Bronchial epithelial cell (primary cell): ENCODE data around the gene FAM193A. TPM values are rescaled to one million over a fixed set of nuclear protein-coding genes. Genes with fewer than 3 reads are reported as not detected.
"Not testable (repeated sequence)": the region's sequence is repeated elsewhere in the genome, so short reads cannot be mapped to it uniquely, and the experiment has no call there.

Experiments used
- DNase-seq: peaks from one replicate; pipeline ENCODE4 v3.0.0-alpha.2; 2010; ENCODE audit warnings: low read depth
- FAIRE-seq: peaks from 2 replicates; lab custom pipeline; 2011; peaks lifted over from hg19 to GRCh38; lab: Jason Lieb, UNC
- H3K27me3 ChIP-seq: 2 replicates; pipeline ENCODE4 v1.5.1; 2011; ENCODE audit warnings: low read length; ENCODE audit not compliant: control insufficient read depth, insufficient read depth
- H3K36me3 ChIP-seq: 2 replicates; pipeline ENCODE4 v1.5.1; 2011; ENCODE audit warnings: low read length; ENCODE audit not compliant: control insufficient read depth, insufficient read depth
- H3K4me3 ChIP-seq: 2 replicates; pipeline ENCODE4 v1.5.1; 2011; ENCODE audit warnings: mild to moderate bottlenecking, low read depth, low read length, control low read depth
- CTCF ChIP-seq: IDR thresholded peaks from 2 replicates; pipeline ENCODE4 v1.5.1; 2011; ENCODE audit warnings: mild to moderate bottlenecking, moderate library complexity, low read length, control low read depth, inconsistent platforms; ENCODE audit not compliant: insufficient read depth, severe bottlenecking
- total RNA-seq: library from RNA; depleted of rRNA; stranded (reverse); fragments of >200 nt; gene quantifications from 2 replicates; pipeline ENCODE4 v1.2.1, GENCODE V29; 2014

The FAM193A gene
- total RNA-seq, 1 donor from 2014 or later = 6.6 TPM

- no peaks in the 10 kb centered on the region for H3K36me3 ChIP-seq
- DNase-seq (no peak), FAIRE-seq (no peak)
- TF ChIP-seq CTCF = no peak
- no peaks in the 10 kb centered on the region for H3K27me3 ChIP-seq
- peak overlapping the region; percentile 78 for H3K4me3 ChIP-seq
Observed at GRCh38 chr4:2534904-2535375, 1.5 kb upstream of the FAM193A start.

DNA sequence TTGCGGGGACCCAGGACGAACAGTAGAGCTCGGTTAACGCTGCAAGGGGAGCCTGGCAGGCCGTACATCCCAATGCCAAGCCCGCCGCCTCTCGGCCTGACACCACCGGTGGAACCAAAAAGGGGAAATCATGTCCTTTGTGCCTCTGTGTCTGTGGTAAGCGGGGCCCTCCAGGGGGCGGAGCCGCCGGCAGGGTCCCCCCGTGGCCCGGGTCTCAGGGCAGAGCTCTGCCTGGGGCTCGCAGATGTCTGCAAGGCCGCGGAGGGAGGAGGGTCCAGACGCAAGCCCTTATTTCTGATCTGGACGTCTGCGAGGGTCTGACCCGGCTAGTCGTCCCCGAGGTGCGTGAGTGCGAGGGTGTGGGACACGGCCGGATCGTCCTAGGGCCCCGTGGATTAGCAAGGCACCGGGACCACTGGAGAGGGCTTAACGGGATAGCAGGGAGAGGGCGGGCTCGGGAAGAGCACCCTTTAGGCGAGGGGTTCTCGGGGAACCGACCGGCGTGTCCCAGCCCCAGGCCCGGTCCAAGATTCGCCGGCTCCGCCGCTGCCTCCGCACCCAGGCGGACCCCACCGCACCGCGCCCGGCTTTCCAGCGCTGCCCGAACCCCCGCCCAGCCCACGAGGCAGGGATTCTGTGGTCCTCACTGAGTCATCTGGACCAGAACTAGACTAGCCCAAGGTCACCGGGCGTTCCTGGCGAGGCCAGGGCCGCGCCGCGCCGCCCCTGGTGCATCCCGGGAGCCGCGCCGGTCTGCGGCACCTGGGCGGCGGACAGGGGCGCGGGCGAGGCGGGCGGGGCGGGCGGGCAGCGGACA is 863 bp upstream of the FAM193A start:
- FAIRE-seq = no peak
- peak; percentile 22 for TF ChIP-seq CTCF
- no peak for DNase-seq
- peak overlapping the region; percentile 78 for H3K4me3 ChIP-seq
- H3K27me3 ChIP-seq = no peaks in the 10 kb centered on the region
- H3K36me3 ChIP-seq = no peaks in the 10 kb centered on the region

DNA sequence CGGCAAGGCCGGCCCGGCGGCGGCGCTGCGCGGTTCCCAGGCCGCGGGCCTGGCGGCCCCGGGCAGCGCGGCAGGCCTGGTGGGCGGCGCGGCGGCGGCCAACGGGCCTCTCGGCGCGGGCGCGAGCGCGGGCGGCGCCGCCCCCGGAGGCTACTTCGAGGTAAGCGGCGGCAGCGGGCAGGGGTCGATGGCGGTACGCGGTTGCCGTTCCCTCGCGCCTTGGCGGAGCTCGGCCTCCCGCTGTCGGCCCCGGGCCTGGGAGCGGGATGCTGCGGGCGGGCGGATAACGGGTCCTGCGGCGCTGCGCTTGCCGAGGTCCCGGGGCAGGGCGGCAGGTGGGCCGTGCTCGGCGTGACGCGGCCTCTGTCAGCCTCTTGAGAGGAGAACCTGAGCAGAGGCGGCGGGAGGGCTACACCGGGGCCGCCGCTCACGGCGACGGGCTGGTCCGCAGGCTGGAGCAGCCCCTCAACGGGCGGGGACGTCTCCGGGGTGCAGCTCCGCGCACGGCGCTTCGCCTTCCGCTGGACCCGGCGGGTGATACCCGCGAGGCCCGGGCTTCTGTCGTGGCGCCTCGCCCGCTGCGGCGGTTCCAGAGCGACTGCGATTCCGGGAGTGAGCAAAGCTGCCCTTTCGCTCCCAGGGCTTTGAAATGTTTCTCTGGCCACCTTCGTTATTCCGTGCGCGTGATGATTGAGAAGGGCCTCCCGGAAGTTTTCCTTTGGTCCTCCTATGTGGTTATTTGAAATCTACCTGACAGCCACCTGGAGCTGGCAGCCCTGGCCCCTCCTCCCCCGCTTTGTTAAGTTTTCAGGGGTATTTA is 774 bp downstream of the FAM193A start:
- Histone ChIP-seq H3K36me3 (no peaks in the 10 kb centered on the region), H3K4me3 (peak overlapping the region; percentile 86), H3K27me3 (no peaks in the 10 kb centered on the region)
- no peak for TF ChIP-seq CTCF
- DNase-seq (peak; percentile 30), FAIRE-seq (no peak)

DNA sequence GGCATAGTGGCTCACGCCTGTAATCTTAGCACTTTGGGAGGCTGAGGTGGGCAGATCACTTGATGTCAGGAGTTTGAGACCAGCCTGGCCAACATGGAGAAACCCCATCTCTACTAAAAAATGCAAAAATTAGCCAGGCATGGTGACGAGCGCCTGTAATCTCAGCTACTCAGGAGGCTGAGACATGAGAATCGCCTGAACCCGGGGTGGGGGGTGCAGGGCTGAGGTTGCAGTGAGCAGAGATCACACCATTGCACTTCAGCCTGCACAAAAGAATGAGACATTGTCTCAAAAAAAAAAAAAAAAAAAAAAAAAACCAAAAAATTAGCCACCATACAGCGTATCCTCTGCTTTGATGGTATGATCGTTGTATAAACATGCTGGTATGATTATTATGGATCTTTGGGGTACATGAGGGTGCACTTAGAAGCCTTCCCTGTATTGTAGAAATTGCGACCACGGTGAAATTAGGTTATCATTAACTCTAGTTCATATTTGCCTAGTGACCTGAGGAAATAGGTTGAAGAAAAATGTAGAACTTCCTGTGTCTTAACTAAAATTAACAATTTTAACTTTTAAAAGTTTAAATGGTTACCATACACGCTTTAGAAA is 7.2 kb downstream of the FAM193A start:
- H3K36me3 ChIP-seq, H3K27me3 ChIP-seq, FAIRE-seq, DNase-seq, H3K4me3 ChIP-seq: not testable (repeated sequence)

DNA sequence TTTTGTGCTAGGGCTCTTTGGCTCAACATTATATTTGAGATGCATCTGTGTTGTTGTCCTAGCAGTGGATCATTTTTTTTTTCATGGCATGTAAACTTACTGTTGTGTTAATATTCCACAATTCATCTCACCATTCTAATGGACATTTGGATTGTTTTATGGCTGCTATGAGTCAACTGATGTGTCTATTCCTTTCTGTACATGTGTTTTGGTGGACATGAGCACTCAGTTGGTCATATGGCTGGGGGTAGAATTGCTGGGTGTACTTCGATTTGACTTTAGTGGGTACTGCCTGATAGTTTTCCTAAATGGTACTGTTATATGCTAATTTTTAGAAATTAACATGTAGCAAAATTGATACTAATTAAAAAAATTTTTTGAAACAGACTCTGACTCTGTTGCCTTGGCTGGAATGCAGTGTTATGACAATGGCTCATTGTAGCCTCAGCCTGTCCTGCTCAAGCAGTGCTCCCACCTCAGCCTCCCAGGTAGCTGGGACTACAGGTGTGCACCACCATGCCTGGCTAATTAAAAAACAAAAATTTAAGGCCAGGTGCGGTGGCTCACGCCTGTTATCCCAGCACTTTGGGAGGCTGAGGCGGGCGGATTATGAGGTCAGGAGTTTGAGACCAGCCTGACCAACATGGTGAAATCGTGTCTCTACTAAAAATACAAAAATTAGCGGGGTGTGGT is 9.0 kb downstream of the FAM193A start:
- DNase-seq (no peak), FAIRE-seq (no peak)
- Histone ChIP-seq H3K4me3 (no peak overlapping the region), H3K27me3 (no peaks in the 10 kb centered on the region), H3K36me3 (peaks cover 1% of the 10 kb centered on the region)
- no peak for TF ChIP-seq CTCF
